Measurements from ENCODE around the gene TIMM10.

TIMM10 gene

GRCh38 chr11:57482782-57483561, 47.6 kb downstream of the TIMM10 start:
- peak; percentile 50 to 64 for DNase-seq

GRCh38 chr11:57481915-57482781, 48.4 kb downstream of the TIMM10 start:
- no peak for DNase-seq

- DNase-seq: no peak
These were observed 49.2 kb downstream of the TIMM10 start for GRCh38 chr11:57481315-57481714.

- peak; percentile 84 to 89 for DNase-seq
These were observed 50.0 kb downstream of the TIMM10 start for GRCh38 chr11:57480409-57481137.

GRCh38 chr11:57479911-57480310, 50.6 kb downstream of the TIMM10 start:
- DNase-seq: no peak

GRCh38 chr11:57479021-57479663, 51.4 kb downstream of the TIMM10 start:
- DNase-seq: no peak

All from Kasumi-1 (cell line).